Activated T-helper 17 cell treated with anti-CD3 and anti-CD28 coated beads, Interleukin-2, amount 50 U/mL, for 72 hours (primary cell): ENCODE measurements around the gene NEK9. TPM values are rescaled to one million over a fixed set of nuclear protein-coding genes. Genes with fewer than 3 reads are reported as not detected.
"Not testable (repeated sequence)": the region's sequence is repeated elsewhere in the genome, so short reads cannot be mapped to it uniquely, and the experiment has no call there.

Experiments used
- ATAC-seq: fragments of 150-1000 bp; cut with Tn5 transposase; replicated peaks from 2 replicates; pipeline ENCODE4 v1.10.0; 2021; ENCODE audit warnings: mild to moderate bottlenecking, moderate library complexity
- H3K27ac Mint-ChIP-seq: one replicate; pipeline ENCODE4 v1.8.0; 2022; ENCODE audit warnings: mixed read lengths
- H3K27me3 Mint-ChIP-seq: one replicate; pipeline ENCODE4 v1.8.0; 2022; ENCODE audit warnings: mixed read lengths
- H3K36me3 Mint-ChIP-seq: one replicate; pipeline ENCODE4 v1.8.0; 2022; ENCODE audit warnings: low read depth, mild to moderate bottlenecking, mixed read lengths
- H3K4me1 Mint-ChIP-seq: one replicate; pipeline ENCODE4 v1.8.0; 2022; ENCODE audit warnings: mixed read lengths
- H3K4me3 Mint-ChIP-seq: one replicate; pipeline ENCODE4 v1.8.0; 2022; ENCODE audit warnings: mild to moderate bottlenecking, mixed read lengths
- H3K9me3 Mint-ChIP-seq: one replicate; pipeline ENCODE4 v1.8.0; 2022; ENCODE audit warnings: mixed read lengths
- total RNA-seq, 2 donors: library from RNA; stranded (reverse); gene quantifications; one replicate each; pipeline ENCODE4 v1.2.3, GENCODE V29; 2022

NEK9 gene
- total RNA-seq, 2 donors from 2014 or later = 49.4 to 52.4 TPM

DNA sequence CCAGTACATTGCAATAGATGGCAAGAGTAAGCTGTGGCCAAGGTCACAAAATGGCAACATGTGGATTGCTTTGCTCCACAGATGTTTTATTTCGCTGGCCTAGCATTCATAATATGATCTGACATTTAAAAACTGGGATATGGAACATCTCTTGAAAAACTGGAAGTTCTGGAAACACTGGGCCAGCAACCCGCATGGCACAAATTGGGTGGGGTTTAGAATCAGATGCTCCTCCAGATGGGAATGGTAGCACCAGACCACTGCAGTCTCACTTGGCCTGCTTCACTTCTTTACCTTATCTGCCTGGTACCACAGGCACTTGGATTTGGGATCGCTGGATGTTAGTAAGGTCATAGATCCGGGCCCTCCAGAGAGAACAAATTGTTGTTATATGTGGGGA, 47.3 kb downstream of the NEK9 start:
- no peak overlapping the region for H3K27ac Mint-ChIP-seq
- ATAC-seq = no peak
- peaks cover 25% of the 10 kb centered on the region for H3K36me3 Mint-ChIP-seq
- no peaks in the 10 kb centered on the region for H3K9me3 Mint-ChIP-seq
- H3K4me1 Mint-ChIP-seq = no peaks in the 10 kb centered on the region
- no peaks in the 10 kb centered on the region for H3K27me3 Mint-ChIP-seq
- no peak overlapping the region for H3K4me3 Mint-ChIP-seq

DNA sequence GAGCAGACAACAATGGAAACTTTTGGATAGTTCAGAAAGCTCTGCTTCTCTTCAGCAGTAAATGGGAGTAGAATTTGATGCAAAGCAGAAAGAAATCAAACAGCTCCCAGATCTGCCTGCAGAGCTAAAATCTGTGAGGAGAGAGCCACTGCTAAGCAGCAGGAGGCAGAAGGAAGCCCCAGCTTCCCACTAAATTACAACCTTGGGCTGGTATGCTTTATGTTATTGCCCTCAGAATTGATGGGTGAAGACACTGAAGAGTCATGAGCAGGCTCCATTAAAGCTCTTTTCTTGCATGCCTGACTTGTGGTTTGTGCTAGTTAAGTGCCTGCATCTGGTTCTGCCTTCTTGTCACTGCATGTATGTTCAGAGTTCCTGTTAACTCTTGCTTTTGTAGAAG, 49.1 kb downstream of the NEK9 start:
- Mint-ChIP-seq H3K4me3 (no peak overlapping the region), H3K27ac (no peak overlapping the region), H3K9me3 (no peaks in the 10 kb centered on the region), H3K4me1 (no peaks in the 10 kb centered on the region), H3K27me3 (no peaks in the 10 kb centered on the region), H3K36me3 (peaks cover 8% of the 10 kb centered on the region)
- ATAC-seq = no peak

DNA sequence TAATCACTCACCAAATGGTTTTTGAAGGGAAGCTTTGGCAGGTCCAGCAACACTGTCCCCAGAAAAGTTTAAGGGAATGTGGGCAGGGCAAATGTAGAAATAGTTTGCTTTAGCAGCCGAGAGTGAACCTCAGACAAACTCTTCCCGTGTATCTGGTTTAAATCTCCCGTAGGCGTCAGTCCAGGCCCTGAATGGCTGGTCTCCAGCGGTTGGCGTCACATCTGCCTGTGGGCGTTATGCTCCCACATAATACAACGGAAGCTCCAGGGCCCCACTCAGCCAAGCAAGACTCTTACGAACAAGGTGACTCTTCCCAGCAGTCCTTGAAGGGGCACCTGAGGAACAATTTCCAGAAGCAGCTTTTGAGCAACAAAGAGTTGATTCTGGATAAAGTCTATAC, 56.5 kb downstream of the NEK9 start:
- no peak overlapping the region for H3K27ac Mint-ChIP-seq
- H3K4me1 Mint-ChIP-seq = no peaks in the 10 kb centered on the region
- H3K4me3 Mint-ChIP-seq = no peak overlapping the region
- H3K36me3 Mint-ChIP-seq = no peaks in the 10 kb centered on the region
- ATAC-seq = no peak
- no peaks in the 10 kb centered on the region for H3K27me3 Mint-ChIP-seq
- no peaks in the 10 kb centered on the region for H3K9me3 Mint-ChIP-seq

DNA sequence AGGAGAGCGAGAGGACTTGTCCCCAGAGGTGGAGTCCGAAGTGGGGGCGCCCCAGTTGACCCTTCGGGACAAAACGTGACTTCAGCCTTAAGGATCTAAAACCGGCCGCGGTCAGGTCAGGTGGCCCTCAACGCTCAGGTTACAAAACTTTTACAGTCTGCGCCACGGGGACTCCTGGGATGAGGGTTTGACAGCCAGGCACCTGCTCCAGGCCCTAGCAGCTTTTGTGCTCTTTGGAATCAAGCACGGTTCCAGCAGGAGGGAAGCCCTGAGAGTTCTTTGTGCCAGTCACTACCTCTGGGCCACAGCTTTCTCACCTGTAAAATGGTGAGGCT, 57.1 kb downstream of the NEK9 start:
- ATAC-seq = no peak
- Mint-ChIP-seq H3K4me3 (no peak overlapping the region), H3K27ac (no peak overlapping the region), H3K9me3 (no peaks in the 10 kb centered on the region), H3K36me3 (no peaks in the 10 kb centered on the region), H3K27me3 (no peaks in the 10 kb centered on the region), H3K4me1 (no peaks in the 10 kb centered on the region)

DNA sequence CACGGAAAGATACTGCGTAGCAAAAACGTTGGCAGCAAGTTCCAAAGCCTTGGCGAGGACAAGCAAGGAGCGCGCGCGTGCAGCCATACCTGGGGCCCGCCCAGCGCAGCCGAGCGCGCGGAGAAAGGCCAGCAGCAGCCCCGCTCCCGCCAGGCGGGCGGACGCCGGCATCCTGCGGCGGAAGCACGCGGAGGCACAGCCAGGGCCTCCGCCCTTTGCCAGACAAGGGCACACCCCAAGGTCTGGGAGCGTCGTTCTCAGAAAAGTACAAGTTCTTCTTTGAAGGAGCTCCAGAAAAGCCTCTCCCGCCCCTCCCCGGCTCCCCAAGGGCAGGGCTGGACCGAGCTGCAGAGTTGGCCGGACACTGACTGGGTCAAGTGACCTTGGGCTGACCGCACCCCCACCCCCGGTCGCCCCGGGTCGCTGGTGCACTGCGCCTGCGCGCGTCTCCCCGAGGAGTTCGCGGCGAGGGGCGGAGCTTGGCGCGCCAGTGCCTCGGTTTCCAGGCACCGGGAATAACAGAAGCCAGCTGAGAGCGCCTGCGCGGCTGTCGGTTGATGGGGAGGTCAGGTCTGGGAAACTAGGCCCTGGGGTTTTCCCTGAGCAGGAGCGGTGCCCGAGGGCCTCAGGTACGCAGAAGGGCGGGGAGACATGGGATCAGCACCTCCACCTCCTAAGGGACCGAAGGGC, 57.6 kb downstream of the NEK9 start, which contains the start of gene ZC2HC1C:
Gene ZC2HC1C, plus strand, starts transcription at position 521 of the 690 bp plus-strand sequence. CDS start 933 bp downstream, outside the sequence.
- Mint-ChIP-seq H3K27ac (no peak within 1 kb of the TSS), H3K27me3 (no peaks in the 10 kb centered on the region), H3K4me3 (no peak within 1 kb of the TSS), H3K9me3 (no peaks in the 10 kb centered on the region), H3K4me1 (no peaks in the 10 kb centered on the region), H3K36me3 (no peaks in the 10 kb centered on the region)
- ATAC-seq = peak; percentile 95

DNA sequence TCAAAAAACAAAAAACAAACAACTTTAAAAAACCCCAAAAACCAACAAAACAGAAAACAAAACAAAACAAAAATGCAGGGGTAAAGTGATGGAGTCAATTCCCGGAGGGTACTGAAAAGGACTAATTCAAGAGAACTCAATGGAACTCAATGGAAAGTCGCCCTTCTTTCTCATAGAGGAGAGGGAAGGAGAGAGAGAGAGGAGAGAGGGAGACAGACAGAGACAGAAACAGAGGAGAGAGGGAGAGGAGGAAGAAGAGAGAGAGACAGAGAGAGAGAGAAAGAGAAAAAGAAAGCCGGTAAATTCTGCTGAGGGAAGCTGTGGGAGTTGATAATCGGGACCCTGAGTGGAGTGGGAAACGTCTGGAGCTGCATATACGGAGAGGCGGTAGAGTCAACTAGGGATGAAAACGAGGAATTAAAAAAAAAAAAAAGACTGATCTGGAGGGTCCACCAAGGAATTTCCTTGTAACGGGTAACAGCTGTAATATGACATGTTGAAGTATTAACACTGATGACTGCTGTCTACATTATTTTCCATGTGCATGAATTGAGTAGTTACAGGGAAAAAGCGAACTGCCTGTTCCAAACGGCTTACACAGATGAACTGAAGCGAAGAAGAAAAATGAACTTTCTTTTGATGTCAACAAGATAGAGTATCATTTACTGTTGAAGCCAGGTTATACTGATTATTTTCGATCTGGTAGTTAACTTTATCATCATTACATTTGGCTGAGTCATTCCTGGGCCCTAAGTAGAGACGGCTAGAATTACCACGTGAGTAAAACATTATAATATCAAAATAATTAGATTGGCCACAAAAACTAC, 58.3 kb downstream of the NEK9 start:
- Mint-ChIP-seq H3K36me3 (no peaks in the 10 kb centered on the region), H3K4me1 (no peaks in the 10 kb centered on the region), H3K27me3 (no peaks in the 10 kb centered on the region), H3K27ac (no peak overlapping the region), H3K4me3 (no peak overlapping the region), H3K9me3 (no peaks in the 10 kb centered on the region)
- peak; percentile 13 for ATAC-seq

DNA sequence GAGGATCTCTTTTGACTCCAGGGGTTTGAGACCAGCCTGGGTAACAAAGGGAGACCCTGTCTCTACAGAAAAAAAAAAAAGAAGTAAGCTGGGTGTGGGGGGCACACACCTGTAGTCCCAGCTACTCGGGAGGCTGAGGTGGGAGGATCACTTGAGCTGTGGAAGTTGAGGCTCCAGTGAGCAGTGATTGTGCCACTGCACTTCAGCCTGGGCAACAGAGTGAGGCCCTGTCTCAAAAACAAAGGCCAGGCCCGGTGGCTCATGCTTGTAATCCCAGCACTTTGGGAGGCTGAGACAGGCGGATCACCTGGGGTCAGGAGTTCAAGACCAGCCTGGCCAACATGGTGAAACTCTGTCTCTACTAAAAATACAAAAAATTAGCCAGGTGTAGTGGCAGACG, 59.1 kb downstream of the NEK9 start:
- H3K4me3 Mint-ChIP-seq, H3K27ac Mint-ChIP-seq, ATAC-seq, H3K36me3 Mint-ChIP-seq, H3K4me1 Mint-ChIP-seq, H3K9me3 Mint-ChIP-seq, H3K27me3 Mint-ChIP-seq: not testable (repeated sequence)

DNA sequence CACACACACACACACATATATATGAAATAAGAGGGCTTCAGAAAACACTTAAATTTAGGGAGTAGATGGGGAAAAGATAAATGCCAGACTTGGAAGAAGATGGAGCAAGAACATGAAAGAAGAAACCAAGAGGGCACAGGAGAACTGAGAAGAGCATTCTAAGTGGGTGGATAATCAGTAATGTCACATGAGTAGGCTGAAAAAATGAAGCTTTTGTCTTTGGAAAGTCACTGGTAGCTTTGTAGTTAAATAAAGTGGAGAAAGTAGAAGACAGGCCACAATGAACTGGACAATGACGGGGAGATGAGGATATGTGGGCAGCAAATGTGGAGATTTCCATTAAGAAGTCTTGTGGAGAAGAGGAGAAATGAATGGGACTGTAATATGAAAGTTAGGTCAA, 59.6 kb downstream of the NEK9 start:
- Mint-ChIP-seq H3K4me1 (no peaks in the 10 kb centered on the region), H3K9me3 (no peaks in the 10 kb centered on the region), H3K27me3 (no peaks in the 10 kb centered on the region), H3K27ac (no peak overlapping the region), H3K36me3 (no peaks in the 10 kb centered on the region), H3K4me3 (no peak overlapping the region)
- no peak for ATAC-seq

DNA sequence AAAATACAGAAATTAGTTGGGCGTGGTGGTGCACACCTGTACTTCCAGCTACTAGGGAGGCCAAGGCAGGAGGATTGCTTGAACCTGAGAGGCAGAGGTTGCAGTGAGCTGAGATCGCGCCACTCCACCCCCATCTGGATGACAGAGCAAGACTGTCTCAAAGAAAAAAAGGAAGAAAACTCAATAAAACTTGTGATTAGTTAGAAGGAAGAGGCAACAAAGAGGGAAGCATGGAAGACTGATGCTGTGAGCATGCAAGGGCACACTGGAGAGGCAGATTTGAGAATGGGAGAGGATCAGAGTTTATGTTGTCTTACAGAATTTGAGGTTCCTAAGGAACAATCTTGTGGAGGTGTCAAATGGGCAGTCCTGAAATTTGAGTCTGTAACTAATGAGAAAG, 60.2 kb downstream of the NEK9 start:
- no peaks in the 10 kb centered on the region for H3K27me3 Mint-ChIP-seq
- no peak overlapping the region for H3K4me3 Mint-ChIP-seq
- no peaks in the 10 kb centered on the region for H3K9me3 Mint-ChIP-seq
- H3K4me1 Mint-ChIP-seq = no peaks in the 10 kb centered on the region
- no peak for ATAC-seq
- peaks cover 2% of the 10 kb centered on the region for H3K36me3 Mint-ChIP-seq
- H3K27ac Mint-ChIP-seq = no peak overlapping the region

DNA sequence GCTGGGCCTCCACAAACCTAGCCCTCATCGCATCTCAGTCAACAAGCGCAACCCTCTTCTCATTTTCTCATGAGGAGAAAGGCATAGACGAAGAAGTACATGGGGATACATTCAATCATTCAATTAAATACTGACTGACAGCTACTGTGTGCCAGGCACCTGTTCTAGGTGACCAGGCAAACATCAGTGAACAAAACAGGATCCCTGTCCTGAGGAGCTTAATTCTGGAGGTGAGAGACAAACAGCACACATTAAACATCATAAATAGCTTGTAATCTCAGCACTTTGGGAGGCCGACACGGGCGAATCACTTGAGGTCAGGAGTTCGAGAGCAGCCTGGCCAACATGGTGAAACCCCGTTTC, 62.7 kb downstream of the NEK9 start:
- H3K9me3 Mint-ChIP-seq = no peaks in the 10 kb centered on the region
- peak; percentile 13 for ATAC-seq
- H3K27ac Mint-ChIP-seq = peak overlapping the region; percentile 94
- peaks cover 11% of the 10 kb centered on the region for H3K4me1 Mint-ChIP-seq
- peak overlapping the region; percentile 99 for H3K4me3 Mint-ChIP-seq
- H3K27me3 Mint-ChIP-seq = no peaks in the 10 kb centered on the region
- H3K36me3 Mint-ChIP-seq = peaks cover 27% of the 10 kb centered on the region

DNA sequence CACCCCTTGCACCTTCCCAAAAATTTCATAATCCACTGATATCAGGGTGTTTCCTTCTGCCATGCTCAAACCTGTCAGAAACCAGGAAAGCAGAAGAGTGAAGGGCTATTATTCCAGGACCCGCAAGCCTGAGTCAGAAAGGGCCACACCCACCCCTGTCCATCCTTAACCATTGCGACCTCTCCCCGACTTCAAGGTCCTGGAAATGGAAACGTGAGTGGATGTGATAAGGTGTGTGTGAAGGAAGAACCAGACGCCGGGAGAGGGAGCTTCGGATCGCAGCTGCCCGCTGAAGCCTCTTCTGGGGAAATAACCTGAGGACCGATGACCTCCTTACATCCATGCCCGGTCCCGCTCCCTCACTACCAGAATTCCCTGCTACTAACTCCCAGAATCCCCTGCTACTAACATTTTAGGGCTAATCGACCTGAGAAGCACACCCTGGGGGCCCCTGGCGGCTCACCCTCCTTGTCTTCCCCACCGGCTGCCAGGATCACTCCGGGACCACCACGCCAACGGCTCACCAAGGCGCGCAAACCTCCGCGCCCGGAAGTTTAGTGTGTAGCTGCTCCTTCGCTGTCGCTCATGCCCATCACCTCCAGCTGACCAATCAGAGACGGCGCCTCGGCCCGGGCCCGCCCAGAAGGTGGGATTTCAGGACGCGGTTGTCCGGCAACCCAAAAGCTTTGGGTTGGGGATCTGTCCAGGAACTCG, 63.2 kb downstream of the NEK9 start, which contains the start of gene ACYP1:
Gene ACYP1, minus strand, starts transcription at position 534 of the 714 bp plus-strand sequence. Its CDS starts 471 bp downstream, at position 63.
- peak; percentile 99 for ATAC-seq
- no peaks in the 10 kb centered on the region for H3K9me3 Mint-ChIP-seq
- H3K27ac Mint-ChIP-seq = peak within 1 kb of the TSS; percentile 94
- H3K27me3 Mint-ChIP-seq = no peaks in the 10 kb centered on the region
- H3K4me1 Mint-ChIP-seq = peaks cover 11% of the 10 kb centered on the region
- peak within 1 kb of the TSS; percentile 99 for H3K4me3 Mint-ChIP-seq
- peaks cover 32% of the 10 kb centered on the region for H3K36me3 Mint-ChIP-seq

DNA sequence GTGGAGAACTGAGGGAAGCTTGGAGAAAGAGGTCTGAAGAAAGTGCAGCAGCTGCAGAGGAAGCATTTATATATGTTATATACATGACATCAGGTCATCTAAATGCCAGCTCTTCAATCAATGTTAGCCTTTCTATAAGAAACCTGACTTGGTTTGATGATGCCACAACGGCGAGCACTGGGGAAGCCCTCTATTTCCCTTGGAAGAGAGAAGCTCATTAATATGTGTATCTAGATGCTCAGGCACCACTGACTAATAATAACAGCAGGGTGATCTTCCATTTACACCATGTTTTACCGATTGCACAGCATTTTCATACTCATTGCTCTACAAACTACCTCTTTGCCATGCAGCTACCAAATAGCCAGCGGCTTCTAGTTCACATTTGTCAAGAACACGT, 63.8 kb downstream of the NEK9 start:
- Mint-ChIP-seq H3K4me1 (peaks cover 11% of the 10 kb centered on the region), H3K27ac (peak overlapping the region; percentile 94), H3K9me3 (no peaks in the 10 kb centered on the region), H3K27me3 (no peaks in the 10 kb centered on the region), H3K4me3 (peak overlapping the region; percentile 99), H3K36me3 (peaks cover 36% of the 10 kb centered on the region)
- ATAC-seq = peak; percentile 12

DNA sequence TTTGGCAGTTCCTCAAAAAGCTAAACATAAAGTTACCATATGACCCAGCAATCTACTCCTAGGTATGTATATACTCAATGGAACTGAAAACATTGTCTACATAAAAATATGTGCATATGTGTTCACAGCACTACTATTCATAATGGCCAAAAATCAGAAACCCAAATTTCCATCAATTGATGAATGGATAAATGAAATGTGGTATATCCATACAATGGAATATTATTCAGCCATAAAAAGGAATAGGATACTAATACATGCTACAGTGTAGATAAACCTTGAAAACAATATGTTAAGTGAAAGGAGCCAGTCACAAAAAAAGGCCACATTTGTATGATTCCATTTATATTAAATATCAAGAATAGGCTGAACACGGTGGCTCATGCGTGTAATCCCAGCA, 66.4 kb downstream of the NEK9 start:
- Mint-ChIP-seq H3K4me1 (peaks cover 17% of the 10 kb centered on the region), H3K9me3 (no peaks in the 10 kb centered on the region), H3K27ac (no peak overlapping the region), H3K4me3 (peak overlapping the region; percentile 99), H3K36me3 (peaks cover 51% of the 10 kb centered on the region), H3K27me3 (no peaks in the 10 kb centered on the region)
- ATAC-seq = no peak

DNA sequence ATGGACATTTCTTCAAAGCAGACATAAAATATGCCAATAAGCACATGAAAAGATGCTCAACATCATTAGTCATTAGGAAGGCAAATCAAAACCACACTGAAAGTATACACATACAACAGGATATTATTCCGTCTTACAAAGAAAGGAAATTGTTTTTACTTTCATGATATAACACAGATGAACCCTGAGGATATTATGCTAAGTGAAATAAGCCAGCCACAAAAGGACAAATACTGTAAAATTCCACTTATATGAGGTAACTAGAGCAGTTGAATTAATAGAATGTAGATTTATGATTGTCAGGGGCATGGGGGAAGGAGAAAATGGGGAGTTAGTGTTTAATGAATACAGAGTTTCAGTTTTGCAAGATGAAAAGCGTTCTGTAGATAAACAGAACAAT, 67.2 kb downstream of the NEK9 start:
- peaks cover 17% of the 10 kb centered on the region for H3K4me1 Mint-ChIP-seq
- no peak overlapping the region for H3K4me3 Mint-ChIP-seq
- H3K9me3 Mint-ChIP-seq = no peaks in the 10 kb centered on the region
- H3K36me3 Mint-ChIP-seq = peaks cover 56% of the 10 kb centered on the region
- H3K27me3 Mint-ChIP-seq = no peaks in the 10 kb centered on the region
- no peak overlapping the region for H3K27ac Mint-ChIP-seq
- no peak for ATAC-seq

DNA sequence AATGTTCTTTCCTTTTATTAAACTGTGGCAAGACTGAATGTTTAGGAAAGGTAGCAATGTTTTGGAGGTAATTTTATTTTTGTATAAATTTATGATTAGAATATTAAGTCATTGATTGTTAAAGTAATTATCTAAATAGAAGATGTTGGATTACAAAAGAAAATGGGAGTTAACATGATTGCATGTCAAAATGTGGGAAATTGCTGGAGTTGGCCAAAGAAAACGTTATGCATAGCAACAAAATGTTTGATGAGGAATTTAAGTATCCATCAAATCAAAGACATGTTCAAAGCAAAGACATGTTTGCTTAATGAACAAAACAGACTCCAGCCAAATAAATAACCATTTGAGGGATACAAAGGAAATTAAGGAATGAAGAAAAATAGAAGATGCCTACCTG, 72.4 kb downstream of the NEK9 start:
- peak overlapping the region; percentile 98 for H3K27ac Mint-ChIP-seq
- no peak overlapping the region for H3K4me3 Mint-ChIP-seq
- ATAC-seq = no peak
- peaks cover 6% of the 10 kb centered on the region for H3K4me1 Mint-ChIP-seq
- no peaks in the 10 kb centered on the region for H3K9me3 Mint-ChIP-seq
- H3K27me3 Mint-ChIP-seq = no peaks in the 10 kb centered on the region
- peaks cover 67% of the 10 kb centered on the region for H3K36me3 Mint-ChIP-seq
